Activated T-cell treated with anti-CD3 and anti-CD28 coated beads for 1 hour (primary cell): ENCODE results near the gene DENND2C.

Source experiments
- DNase-seq: peaks from one replicate; pipeline ENCODE4 v3.0.0-alpha.2; 2020; ENCODE audit warnings: low read depth

Gene DENND2C

DNA sequence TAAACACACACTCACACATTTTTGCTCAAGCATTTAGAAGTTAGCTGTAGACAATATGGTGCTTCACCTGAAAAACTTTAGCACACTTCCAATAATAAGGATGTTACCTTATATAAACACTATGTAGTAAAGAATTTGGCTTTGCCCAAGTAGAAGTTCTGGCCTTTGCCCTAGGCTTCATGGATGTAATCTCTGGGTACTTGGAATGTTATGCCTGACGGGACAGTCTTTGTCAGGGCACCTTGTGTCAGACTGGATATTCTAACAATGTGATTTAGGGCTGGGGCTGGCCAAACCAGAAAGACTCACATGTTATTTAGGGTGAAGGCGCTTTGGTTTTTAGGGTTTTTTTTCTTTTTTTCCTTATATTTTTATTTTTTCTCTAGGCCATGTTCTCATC lies 124.1 kb downstream of the DENND2C start:
- no peak for DNase-seq

GRCh38 chr1:114545315-114545714 lies 124.5 kb downstream of the DENND2C start:
- DNase-seq, result no peak

DNA sequence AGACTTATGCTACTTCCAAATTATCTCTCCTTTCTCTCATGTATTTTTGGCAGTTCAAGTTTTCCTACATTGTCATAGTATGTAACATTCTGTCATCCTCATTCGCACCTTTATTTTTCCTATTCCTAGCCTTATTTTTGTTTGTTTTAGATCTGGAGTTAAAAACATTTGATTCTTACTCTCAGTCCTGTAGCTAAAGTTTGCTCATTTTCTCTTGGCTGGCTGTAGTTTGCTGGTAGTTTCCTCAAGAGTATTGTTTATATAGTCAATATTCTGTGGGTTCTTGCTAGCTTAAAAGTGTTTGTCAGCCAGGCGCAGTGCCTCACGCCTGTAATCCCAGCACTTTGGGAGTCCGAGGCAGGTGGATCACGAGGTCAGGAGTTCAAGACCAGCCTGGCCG lies 129.0 kb downstream of the DENND2C start:
- no peak for DNase-seq

DNA sequence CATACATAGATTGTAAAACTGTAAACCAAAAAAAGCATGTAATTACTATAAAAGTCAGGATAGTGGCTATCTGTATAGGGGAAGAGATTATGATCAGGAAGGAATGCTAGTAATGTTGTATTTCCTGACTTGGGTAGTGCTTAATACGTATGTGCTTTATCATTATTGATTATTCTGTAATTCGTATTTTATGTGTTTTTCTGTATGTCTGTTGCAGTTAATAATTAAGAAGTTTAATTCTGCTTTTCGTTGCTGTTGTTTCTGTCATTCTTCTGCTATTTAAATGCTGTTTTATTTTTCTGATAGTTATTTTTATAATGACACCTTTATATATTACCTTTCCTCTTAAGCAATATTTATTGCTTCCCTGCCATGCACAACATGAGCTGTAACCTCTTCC lies 129.6 kb downstream of the DENND2C start:
- no peak for DNase-seq

DNA sequence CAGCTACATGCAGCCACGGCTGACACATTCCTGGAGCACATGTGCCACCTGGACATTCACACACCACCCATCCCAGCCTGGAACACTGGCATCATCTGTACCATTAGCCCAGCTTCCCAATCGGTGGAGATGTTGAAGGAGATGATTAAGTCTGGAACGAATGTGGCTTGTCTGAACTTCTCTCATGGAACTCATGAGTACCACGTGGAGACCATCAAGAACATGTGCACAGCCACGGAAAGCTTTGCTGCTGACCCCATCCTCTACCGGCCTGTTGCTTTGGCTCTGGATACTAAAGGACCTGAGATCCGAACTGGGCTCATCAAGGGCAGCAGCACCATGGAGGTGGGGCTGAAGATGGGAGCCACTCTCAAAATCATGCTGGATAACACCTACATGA lies 133.8 kb downstream of the DENND2C start:
- DNase-seq, result no peak

DNA sequence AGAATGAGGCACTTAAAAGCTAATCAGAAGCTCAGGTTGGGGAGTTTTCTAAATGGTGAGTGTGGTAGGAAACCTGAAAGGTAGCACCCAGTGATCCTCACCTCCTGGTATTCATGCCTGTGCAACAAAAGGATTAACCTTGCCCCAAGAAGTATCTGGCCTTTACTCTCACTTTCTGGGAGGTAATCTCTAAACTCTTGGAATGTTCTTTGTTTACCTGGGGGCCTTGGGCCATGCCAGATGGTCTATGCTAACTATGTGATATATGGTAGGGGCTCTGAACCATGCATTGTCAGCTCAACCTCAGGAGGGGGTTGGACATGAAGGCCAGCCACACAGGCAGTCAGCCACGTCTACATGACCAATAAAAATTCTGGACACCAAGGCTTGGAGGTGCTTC lies 134.4 kb downstream of the DENND2C start:
- no peak for DNase-seq
